ENCODE data around the gene CTDSP2.
A peak's percentile ranks its signal among the peaks of the same experiment; 100 is the strongest.
"Not testable (repeated sequence)": the region's sequence is repeated elsewhere in the genome, so short reads cannot be mapped to it uniquely, and the experiment has no call there.

The CTDSP2 gene, protein sequence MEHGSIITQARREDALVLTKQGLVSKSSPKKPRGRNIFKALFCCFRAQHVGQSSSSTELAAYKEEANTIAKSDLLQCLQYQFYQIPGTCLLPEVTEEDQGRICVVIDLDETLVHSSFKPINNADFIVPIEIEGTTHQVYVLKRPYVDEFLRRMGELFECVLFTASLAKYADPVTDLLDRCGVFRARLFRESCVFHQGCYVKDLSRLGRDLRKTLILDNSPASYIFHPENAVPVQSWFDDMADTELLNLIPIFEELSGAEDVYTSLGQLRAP

GRCh38 chr12:57846577-57847319 lies at the start of gene CTDSP2:
Gene CTDSP2, minus strand, starts transcription at chr12:57846729. Its CDS starts 294 bp downstream, at chr12:57846435.
- DNase-seq: peak; percentile 89

GRCh38 chr12:57896115-57896433 lies 49.5 kb upstream of the CTDSP2 start:
- DNase-seq: no peak

- no peak for DNase-seq
These were observed 49.0 kb upstream of the CTDSP2 start for GRCh38 chr12:57895389-57896114.

DNA sequence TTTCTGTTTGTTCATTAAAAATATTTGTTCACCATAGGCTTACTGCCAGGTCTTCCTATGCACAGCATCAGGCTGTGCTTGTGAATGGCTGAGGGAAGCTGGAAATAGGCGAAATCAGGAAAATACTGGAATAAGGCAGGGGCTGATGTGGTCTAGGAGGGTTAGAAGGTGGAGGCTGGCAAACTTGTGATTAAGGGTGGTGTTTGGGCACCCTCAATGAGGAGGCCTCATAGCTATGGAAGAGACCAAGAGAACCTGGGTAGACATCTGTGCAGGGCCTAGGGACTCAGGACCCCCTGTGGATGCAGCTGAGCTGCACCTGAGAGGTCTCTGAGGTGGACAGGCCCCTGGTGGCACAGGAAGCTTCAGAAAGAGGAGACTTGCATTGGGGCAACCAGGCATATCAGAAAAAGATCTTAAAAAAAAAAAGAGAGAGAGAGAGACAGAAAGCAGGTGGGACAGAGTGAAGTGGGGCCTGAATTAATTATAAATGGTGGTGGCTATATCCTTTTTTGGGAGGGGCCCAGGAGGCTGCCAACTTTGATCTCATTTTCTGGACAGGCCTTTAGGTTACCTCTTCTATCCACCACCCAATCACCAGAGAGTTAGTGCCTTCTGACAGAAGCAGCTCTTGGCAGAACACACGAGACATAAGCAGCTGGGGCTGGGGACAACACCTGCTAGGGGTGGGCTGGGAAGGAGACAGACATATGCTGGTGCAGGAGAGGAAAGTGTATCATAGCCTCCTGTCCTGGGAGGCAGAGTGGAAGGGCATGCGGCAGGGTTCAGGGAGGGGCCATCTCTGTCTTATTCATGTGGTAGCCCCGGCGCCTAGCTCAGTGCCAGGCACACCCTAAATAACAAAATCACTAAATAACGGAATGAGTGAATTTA lies 48.1 kb upstream of the CTDSP2 start:
- peak; percentile 92 for DNase-seq

- DNase-seq: peak; percentile 43
These were observed 47.2 kb upstream of the CTDSP2 start for GRCh38 chr12:57893431-57894353.

- DNase-seq: no peak
These were observed 45.9 kb upstream of the CTDSP2 start for GRCh38 chr12:57892232-57892972.

DNA sequence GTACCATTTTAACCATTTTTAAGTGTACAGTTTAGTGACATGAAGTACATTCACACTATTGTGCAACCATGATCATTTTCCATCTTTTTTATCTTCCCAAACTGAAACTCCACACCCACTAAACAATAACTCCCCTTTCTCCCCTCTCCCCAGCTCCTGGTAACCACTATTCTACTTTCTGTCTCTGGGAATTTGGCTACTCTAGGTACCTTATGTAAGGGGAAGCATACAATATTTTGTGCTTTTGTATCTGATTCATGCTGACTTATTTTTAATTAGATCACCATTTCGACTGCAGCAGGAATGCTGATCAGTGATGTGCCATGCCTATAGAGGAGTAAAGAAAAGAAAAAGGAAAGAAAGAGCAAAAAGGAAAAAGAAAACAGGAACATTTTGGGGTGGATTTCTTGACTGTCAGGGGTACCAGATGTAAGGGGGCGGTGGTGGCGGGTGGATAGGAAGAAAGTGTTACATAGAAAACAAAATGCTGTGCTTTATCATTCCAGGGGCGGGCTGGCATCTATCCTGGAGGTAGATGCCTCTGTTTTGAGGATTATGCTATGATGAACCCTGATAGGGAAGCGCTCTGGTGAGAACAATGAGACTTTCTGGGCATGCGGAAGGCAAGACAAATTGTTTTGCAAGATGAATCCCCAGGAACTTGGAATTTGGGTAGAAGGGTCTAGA lies 45.2 kb upstream of the CTDSP2 start:
- no peak for DNase-seq

- DNase-seq: no peak
These were observed 43.9 kb upstream of the CTDSP2 start for GRCh38 chr12:57890191-57891115.

GRCh38 chr12:57889500-57889989 lies 43.0 kb upstream of the CTDSP2 start:
- DNase-seq: peak; percentile 23

GRCh38 chr12:57888409-57889157 lies 42.1 kb upstream of the CTDSP2 start:
- DNase-seq: peak; percentile 49

DNA sequence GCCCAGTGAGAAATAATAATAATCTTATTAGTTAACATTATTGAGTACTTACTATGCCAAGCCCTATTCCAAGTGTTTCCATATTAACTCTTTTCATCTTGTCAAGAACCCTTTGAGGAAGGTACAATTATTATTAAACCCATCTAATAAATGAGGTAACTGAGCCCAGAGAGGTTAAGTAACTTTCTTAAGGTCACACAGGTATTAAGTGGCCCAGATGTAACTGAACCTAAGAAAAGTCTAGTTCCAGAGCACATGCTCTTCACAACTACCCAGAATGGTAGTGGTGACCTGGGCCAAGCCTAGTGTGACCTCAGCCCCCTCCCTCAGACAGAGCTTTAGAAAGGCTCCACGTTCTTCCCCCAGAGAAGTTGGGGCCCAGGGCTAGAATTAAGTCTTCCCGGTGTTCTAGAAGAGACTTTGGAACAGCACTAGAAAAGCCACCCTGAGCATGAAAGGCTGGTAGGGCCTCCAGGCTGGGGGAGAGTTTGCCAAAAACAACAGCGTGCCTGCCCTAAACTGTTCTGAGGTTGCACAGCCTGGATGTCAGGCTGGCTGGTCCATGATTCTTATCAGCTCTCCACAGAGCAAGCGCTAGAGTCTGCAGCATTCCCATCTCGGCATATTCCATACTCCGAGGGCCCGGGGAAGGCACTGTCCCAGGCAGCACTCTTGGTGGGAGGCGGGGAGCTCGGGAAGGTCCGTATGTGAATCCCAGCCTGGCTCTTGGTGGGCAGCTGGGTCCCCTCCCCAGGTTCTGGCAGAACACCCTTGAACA lies 41.3 kb upstream of the CTDSP2 start:
- DNase-seq: peak; percentile 24

GRCh38 chr12:57886964-57887363 lies 40.4 kb upstream of the CTDSP2 start:
- DNase-seq: not testable (repeated sequence)

- DNase-seq: no peak
These were observed 40.0 kb upstream of the CTDSP2 start for GRCh38 chr12:57886542-57886941.

- DNase-seq: no peak
These were observed 38.7 kb upstream of the CTDSP2 start for GRCh38 chr12:57885207-57885606.

DNA sequence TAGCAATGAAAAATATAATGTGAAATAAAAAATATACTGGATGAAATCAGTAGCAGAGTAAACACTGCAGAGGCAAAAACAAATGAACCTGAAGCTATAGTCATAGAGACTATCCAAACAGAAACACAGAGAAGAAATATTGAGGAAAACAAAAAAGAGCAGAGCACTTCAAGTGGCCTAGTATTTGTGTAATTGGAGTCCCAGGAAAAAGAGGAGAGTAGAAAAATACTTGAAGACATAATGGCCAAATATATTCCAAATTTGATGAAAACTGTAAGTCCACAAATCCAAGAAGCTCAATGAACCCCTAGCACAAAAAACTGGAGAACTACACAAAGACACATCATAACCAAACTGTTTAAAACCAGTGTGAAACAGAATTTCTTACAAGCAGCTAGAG lies 37.2 kb upstream of the CTDSP2 start:
- DNase-seq: no peak

- DNase-seq: no peak
These were observed 36.5 kb upstream of the CTDSP2 start for GRCh38 chr12:57883057-57883456.

DNA sequence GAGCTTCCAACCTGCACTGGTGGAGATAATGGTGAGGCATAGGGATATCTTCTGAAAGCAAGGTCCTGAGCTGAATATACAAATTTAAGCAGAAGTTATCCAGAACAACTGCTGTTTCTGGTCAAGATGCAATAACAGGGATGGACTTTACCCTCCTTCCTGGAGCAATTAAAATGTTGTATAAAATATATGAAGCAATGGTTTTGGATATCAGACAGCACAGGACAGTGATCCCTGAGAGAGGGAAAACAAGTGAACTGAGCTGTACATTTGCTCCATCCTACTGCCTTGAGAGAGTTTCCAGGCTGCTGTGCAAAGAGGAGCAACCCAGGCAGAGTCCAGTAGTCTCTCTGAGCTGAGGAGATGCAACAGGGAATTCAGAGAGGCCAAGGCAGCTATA lies 36.0 kb upstream of the CTDSP2 start:
- DNase-seq: no peak
